HG03045 (cell line): ENCODE results near the gene CD300E.
"Not testable (repeated sequence)": the region's sequence is repeated elsewhere in the genome, so short reads cannot be mapped to it uniquely, and the experiment has no call there.

Experiments
- ATAC-seq: cut with Tn5 transposase; IDR thresholded peaks from one replicate; pipeline ENCODE4 v1.9.1; 2021; ENCODE audit warnings: mild to moderate bottlenecking, moderate library complexity; ENCODE audit not compliant: unreplicated experiment

CD300E gene

DNA sequence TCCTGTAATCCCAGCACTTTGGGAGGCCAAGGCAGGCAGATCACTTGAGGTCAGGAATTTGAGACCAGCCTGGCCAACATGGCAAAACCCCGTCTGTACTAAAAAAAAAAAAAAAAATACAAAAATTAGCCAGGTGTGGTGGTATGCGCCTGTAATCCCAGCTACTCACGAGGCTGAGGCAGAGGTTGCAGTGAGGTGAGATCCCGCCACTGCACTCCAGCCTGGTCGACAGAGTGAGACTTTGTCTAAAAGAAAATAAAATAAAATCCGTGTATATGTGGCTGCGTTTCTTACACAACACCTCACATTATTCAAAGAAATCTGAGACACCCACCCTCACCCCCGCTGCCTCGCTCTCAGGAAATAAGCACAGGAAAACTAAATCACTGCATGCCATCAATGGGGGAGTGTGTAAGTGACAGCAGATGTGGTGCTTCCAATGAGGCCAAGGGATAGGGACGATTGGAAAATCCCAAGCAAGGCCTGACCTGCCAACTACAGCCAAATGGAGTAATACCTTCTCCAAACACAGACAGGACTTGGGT, 13.1 kb upstream of the CD300E start:
- not testable (repeated sequence) for ATAC-seq

DNA sequence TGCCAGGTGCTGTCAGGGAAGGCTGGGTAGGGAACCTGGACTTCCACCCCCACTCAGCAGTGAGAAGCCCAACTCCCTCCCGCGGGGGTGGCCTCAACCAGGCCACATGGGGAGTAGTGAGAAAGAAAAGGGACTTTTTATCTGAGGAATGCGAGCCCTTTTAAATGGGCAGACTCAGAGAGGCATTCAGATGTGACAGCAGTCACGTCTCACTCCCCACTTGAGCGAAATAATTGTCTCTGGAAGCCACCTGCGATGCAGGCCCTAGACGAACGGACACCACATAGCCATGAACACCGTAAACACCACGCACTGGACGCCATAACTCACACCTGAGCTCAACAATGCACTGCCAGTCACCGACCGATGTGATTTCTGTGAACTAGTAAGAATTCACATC, 11.9 kb upstream of the CD300E start:
- no peak for ATAC-seq

DNA sequence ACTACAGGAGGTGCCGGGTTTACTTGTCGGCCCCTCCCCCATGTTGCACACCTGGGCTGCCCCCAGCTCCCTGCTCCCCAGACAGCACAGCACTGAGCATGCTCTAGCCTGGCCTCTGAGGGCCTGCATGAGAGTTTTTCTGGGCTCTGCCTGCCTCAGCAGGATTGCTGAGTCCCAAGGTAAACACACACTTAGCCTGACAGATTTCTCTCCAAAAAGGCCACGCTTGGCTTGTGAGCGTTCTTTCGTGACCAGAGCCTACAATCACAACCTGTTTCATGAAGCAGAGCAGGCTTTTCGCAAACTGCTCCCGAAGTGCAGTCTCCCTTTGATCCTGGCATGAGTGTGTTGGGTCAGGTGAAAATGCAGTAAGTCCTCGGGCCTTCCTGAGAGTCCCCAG, 9.8 kb upstream of the CD300E start:
- no peak for ATAC-seq

DNA sequence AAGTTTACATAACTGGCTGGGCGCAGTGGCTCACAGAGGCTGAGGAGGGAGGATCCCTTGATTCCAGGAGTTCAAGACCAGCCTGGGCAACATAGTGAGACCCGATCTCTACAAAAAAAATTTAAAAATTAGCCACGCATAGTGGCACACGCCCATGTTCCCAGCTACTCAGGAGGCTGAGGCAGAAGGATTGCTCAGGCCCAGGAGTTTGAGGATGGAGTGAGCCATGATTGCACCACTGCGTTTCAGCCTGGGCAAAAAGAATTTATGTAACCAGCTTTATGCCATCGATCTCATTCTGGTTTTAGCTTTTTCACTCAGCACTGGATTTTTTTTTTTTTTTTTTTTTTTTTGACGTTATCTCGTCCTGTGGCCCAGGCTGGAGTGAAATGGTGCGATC, 9.1 kb upstream of the CD300E start:
- no peak for ATAC-seq

DNA sequence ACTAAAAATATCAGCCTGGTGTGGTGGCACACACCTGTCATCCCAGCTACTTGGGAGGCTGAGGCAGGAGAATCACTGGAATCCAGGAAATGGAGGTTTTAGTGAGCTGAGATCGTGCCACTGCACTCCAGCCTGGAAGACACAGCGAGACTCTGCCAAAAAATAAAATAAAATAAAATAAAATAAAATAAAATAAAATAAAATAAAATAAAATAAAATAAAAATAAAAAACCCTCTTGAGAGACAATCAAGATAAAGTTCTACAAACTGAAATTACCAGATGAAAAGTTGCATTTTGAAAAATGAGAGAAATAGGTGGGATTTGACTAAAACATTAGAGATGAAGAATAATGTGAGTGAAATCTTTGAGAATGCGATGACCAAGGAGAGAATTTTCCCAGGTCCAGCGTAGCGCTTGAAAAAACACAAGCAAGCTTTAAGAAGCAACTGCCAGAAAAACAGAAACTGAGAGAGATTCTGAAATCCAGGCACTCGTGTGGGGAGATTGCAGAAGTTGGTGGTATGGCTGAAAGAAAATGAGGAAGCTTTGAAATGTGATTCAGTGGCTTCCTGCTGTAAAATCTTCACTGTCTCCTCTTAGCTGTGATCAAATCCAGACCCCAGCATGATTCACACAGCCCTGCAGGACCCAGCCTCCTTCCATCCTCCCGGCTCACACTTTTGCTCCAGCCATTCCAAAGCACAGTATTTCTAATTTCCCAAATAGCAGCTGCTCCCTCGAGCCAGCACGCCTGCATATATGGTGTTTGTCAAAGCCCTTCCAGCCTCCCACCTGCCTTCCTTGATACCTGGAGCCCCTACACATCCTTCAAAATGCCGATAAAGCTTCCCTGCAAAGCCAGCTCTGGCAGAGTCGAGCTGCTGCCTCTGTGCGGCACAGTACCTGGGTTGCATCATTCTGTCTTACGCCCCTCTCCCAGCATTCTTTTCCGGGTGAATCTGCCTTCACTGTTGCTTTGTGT, 8.2 kb upstream of the CD300E start:
- ATAC-seq, result no peak

DNA sequence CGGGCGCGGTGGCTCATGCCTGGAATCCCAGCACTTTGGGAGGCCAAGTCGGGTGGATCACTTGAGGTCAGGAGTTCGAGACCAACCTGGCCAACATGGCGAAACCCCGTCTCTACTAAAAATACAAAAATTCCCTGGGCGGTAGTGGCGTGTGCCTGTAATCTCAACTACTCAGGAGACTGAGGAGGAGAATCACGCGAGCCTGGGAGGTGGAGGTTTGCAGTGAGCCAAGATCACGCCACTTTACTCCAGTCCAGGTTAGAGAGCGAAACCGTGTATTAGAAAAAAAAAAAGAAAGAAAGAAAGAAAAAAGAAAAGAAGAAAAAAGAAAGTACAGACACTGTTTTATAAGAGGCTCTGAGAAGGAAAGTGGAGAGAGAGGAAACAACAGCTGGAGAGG, 6.7 kb upstream of the CD300E start:
- ATAC-seq, result not testable (repeated sequence)

DNA sequence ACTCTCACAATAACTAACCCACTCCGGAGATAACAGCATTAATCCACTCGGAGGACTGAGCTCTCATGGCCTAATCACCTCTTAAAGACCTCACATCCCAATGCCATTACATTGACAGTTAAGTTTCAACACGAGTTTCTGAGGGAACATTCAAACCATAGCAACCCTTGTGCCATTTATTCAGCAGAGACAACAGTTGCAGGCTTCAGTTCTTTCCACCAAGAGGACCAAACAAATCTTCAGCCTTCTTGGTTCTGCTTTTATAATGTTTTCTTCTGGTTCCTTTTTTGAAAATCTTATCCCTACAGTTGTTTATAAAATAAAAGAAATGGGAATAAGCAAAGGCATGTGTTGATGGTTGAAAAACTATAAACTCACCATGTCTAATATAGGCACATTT, 2.1 kb upstream of the CD300E start:
- no peak for ATAC-seq

DNA sequence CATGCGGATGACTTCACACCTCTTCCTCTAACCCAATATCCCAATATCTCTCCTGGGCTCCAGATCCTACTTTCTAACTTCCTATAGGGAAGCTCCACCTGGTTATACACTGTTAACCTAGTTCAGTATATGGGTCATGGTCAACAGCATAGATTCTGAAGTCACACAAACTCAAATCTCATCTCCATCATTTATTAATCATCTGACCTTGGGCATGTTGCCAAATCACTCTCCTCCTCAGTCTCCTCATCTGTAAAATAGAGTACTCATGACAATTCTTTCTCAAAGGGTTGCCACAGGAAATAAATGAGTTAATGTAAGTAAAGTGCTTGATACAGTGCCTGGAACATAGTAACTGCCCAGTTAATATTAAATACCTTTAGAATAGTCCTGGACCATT, 593 bp upstream of the CD300E start:
- no peak for ATAC-seq

DNA sequence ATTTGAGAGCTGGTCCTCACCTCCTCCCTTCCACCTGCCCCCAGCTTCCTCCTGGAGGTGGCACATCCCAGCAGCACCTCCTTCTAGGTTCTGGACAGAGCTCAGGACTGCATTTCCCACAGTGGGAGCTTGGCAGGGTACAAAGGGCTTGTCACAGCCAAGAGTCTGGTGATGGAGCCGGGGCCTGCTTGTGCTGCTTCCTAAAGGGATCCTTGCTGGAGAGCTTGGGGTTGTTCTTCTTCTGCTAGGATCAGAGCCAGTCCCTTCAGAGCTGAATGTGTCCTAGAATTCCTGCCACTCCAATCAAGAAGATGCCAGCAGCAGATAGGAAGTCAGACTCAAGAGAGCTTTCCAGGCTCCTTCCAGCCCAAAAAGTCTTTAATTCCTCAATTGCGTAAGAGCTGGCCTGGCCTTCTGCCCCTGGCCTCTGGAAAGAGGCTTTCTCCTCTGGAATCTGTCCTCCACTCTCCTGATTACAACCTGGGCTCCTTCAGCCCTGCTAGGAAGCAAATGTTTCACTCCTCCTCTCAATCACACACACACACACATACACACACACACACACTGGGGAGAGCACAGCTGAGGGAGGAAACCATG, 4.4 kb downstream of the CD300E start:
- no peak for ATAC-seq

DNA sequence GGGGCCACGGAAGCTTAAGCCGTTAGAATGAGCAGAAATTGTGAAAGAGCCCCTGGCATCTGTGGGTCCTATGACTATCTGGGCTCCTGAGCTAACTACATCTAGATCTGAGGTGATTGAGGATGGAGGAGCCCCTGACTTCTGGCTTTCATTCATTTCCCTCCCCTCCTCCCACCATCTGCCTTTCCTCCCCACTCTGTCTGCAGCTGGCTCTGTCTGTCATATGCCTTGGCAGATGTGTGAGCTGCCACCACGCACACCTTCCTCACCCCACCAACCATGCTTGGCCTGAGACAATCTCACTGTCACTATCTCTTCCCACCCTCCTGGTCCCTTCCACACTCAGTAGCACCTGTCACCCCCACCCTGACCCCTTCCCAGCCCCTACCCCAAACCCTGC, 5.1 kb downstream of the CD300E start:
- ATAC-seq, result no peak

DNA sequence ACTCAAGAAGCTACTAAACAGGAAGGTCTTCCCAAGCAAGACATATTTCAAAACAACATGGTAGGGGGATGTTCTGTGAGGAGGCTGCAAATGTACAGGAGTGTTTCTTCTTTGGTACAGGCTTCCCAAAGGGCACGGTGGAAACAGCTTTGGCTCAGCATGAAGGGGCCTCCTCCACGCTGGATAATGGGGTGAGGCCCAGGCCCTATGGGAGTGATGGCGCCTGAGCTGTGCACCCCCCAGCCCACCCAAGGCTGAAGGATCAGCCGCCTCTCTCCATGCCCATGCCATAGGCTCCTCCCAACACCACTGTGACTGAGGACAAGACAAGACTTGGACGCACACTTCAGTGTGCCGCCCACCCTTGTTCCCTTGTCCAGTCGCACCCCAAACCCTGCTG, 6.8 kb downstream of the CD300E start:
- no peak for ATAC-seq

DNA sequence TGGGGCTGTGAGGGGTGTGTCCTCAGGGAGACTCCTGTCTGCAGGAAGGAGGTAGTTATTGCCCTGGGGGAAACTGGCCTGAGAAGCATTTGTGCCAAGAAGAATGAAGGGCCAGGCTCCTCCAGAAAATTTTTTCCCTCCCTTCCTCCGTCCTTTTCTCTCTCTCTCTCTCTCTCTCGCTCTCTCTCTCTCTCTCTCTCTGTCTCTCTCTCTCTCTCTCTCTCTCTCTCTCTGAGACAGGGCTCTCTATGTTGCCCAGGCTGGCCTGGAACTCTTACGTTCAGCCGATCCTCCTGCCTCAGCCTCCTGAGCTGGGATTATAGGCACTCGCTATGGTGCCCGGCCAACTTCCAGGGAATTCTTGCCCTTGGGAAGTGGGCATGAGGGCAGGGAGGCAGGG, 11.5 kb downstream of the CD300E start:
- ATAC-seq, result no peak

DNA sequence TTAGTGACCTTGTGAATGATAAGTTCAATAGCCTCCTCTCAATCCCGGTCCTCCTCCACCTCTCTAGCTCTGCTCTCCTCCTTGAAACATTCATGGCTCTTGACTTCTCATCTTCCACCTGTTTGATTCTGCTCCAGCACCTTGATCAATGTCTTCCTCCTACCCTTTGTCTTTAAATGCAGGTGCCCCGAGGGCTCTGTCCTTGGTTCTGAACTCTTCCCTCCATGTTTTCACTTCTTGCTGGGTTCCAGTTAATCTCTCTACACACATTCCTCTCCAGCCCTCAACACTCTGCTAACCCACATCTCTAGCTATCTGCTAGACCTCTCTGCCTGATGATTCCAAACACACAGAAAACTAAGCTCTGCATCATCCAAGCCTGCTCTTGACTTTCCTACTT, 13.4 kb downstream of the CD300E start:
- ATAC-seq, result no peak

DNA sequence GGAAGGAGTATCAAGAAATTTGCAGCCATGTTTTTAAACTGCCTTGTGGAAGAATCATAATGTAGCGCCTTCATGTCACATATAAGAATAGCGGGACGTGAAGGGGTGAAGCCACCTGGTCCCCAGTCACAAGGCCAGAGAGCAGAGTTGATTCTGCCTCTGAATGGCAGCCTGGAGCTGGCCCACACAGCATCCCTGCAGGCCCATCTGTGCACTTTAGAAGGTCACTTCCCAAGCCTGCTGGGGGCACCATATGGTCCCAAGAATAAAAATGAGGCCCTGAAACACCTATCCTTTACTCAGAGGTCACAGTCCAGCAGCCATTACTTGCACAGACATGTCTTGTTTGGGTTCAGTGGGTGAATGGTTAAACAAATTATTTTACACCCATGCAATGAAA, 15.0 kb downstream of the CD300E start:
- ATAC-seq, result no peak

DNA sequence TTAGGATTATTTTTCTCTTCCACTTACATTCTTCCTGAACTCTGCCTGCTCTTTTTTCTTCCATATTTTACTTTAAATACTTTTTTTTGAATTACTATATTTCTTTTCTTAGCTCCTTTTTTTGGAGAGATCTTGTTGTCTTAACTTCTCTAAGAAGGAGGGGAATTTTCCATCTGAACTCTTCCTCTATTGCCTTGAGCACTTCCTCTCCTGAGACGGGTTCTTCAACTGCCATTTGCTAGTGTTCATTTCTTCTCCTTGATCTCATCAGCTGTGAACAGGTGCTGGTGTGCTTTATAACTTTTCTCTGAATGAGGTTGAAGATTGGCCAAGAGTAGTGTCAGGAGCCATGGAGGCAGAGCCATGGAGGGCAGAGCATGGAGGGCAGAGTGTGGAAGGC, 16.3 kb downstream of the CD300E start:
- no peak for ATAC-seq

DNA sequence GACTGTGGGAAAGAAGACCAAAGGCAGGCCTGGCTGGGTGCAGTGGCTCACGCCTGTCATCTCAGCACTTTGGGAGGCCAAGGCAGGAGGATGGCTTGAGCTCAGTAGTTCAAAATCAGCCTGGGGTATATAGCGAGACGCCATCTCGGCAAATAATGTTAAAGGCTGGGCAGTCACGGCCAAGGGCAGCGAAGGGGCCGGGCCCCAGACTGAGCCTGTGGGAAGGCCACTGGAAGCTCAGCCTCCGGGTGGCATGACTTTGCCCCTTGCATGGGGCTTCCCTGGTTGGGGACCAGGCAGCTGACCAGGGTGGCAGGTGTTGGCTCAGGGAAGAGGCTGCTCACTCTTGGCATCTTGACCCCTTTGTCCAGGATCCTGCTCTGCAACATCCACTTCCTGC, 17.5 kb downstream of the CD300E start:
- ATAC-seq, result no peak

DNA sequence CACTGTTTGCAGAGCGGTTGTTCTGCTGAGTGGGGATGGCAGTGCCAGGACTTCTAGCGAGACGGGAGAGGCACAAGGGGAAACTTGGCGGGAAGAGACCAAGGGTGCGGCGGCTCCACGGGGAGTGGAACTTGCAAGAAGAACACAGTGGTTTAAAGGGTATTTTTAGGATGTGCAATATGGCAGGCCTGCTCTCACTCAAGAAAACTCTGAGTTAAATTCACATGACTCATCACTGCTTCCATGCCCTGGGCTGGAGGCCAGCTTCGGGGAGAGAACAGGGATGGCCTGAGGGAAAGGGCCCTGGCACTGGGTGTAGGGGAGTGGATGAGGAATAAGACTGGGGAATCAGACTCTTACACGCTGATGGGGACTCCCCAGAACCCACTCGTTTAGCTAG, 18.2 kb downstream of the CD300E start:
- ATAC-seq, result no peak

DNA sequence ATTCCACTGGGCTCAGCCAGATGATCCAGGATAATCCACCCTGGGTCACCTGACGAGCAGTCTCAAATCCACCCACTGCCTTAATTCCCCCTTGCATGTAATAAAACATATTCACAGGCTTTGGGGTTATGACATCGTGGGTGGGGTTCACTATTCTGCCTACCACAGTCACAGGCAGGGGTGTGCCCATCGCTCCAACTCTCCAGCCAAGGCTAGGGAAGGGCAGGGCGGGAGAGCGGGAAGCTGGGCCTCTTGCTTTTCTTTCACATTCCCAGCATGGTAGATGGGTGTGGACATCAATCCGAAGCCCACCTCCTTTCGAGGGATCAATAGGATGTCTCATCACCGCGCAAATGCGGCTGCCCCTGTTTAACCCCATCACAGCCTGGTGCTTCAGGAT, 18.8 kb downstream of the CD300E start:
- ATAC-seq, result no peak

DNA sequence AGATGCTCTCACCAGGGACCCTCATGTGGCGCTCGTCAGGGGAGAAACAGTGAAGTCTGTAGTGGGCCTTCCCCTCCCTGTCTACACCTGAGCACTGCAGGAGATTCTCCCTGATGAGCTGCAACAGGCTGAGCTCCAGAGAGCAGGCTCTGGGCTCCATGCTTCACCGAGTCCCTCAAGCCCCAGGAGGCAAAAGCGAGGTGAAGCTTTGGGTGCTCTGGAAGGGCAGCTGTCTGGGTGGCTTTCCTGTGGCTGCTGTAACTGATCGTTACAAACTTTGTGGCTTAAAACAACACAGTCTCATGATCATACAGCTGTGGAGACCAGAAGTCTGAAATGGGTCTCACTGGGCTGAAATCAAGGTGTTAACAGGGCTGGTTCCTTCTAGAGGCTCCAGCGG, 19.3 kb downstream of the CD300E start:
- no peak for ATAC-seq

DNA sequence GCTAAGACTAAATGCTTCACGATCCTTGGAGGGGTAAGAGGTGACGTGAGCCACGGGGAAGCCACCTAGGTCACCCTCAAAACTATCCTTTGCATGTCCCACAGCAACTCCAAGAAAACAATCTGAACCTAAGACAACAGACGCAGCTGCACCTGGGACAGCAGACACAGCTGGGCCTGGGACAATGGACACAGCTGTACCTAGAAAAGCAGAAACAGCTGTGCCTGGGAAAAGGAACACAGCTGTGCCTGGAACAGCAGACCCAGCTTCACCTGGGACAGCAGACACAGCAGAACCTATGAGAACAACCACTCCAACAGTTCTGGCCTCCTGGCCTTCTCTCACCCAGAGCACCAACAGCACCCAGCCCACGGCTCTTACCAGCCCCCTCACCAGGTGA, 19.8 kb downstream of the CD300E start:
- ATAC-seq, result no peak

DNA sequence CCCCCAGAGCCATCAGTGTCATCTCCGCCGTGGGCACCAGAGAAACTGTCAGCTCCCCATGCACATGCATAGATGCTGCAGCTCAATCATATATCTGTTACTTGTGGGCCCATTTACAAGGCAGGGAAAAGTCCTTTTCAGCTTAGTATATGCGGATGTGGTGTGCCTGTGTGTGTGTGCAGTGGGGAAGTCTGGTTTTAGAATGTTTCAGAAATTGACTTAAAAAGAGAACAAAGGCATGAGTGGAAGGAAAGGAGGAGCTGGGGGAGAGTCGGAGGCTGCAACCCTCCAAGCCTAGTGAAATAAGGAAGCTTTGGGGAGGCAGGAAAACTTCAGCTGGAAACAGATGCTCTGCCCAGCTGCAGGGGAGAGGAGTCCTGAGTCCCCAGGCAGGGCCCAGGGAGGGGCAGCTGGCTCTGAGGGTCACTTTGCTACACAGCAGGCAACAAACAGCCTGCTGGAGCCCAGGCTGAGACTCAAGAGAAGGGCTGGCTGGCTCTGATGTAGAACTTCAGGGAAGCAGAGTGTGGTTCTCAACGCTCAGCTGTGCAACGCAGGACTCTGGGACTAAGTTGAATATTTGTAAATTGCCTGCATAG, 20.4 kb downstream of the CD300E start:
- no peak for ATAC-seq
